Measurements from ENCODE around the gene NMB.

The NMB gene

GRCh38 chr15:84609818-84610525 is 48.0 kb downstream of the NMB start:
- no peak for DNase-seq

GRCh38 chr15:84608707-84609284 is 49.2 kb downstream of the NMB start:
- no peak for DNase-seq

- no peak for DNase-seq
Measured at GRCh38 chr15:84606653-84607120, 51.3 kb downstream of the NMB start.

- DNase-seq, result no peak
Measured at GRCh38 chr15:84605554-84605882, 52.5 kb downstream of the NMB start.

Data from islet precursor cell (in vitro differentiated cells).